Astrocyte (in vitro differentiated cells and primary cell): ENCODE measurements around the gene ITPKB.

Source experiments
- EZH2 ChIP-seq: IDR thresholded peaks from 2 replicates; pipeline ENCODE4 v1.6.1; 2012; ENCODE audit warnings: mild to moderate bottlenecking, low read length, inconsistent platforms; ENCODE audit not compliant: insufficient read depth
- TF ChIP-seq, protein P1 (sequence below): IDR thresholded peaks from 2 replicates; pipeline ENCODE4 v1.5.1; 2011; ENCODE audit warnings: low read depth, mild to moderate bottlenecking, inconsistent platforms, low read length, moderate library complexity; ENCODE audit not compliant: insufficient read depth

DNA sequence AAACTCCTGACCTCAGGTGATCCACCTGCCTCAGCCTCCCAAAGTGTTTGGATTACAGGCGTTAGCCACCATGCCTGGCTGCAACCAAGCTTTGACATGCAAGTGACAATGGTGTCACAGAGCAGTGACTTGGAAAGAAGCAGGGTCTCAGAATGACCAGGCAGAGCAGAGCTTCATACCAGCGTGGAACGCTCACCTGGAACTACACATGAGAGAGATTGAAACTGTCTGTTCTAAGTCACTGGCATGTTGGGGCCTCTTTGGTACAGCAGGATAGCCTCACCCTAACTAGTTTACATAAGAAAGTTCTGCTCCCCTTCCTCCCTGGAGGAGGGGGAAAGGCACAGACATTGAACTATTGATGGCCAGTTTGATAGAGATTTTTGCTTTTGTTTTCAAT lies 47.5 kb upstream of the ITPKB start:
- TF ChIP-seq EZH2, result no peak
- TF ChIP-seq, protein P1, sequence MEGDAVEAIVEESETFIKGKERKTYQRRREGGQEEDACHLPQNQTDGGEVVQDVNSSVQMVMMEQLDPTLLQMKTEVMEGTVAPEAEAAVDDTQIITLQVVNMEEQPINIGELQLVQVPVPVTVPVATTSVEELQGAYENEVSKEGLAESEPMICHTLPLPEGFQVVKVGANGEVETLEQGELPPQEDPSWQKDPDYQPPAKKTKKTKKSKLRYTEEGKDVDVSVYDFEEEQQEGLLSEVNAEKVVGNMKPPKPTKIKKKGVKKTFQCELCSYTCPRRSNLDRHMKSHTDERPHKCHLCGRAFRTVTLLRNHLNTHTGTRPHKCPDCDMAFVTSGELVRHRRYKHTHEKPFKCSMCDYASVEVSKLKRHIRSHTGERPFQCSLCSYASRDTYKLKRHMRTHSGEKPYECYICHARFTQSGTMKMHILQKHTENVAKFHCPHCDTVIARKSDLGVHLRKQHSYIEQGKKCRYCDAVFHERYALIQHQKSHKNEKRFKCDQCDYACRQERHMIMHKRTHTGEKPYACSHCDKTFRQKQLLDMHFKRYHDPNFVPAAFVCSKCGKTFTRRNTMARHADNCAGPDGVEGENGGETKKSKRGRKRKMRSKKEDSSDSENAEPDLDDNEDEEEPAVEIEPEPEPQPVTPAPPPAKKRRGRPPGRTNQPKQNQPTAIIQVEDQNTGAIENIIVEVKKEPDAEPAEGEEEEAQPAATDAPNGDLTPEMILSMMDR, result no peak
